22Rv1 (cell line): ENCODE data around the gene PALM.

Experiments used
- H3K27ac ChIP-seq: fragments of 450-650 bp; 2 replicates; pipeline ENCODE4 v1.5.1; 2017
- ZFX ChIP-seq: fragments of 450-650 bp; IDR thresholded peaks from 2 replicates; pipeline ENCODE4 v1.6.1; 2017; ENCODE audit warnings: antibody characterized with exemption, borderline replicate concordance
- TF ChIP-seq, protein P1 (sequence below): fragments of 450-650 bp; IDR thresholded peaks from 2 replicates; pipeline ENCODE4 v1.5.1; 2017; ENCODE audit warnings: mild to moderate bottlenecking

PALM gene

DNA sequence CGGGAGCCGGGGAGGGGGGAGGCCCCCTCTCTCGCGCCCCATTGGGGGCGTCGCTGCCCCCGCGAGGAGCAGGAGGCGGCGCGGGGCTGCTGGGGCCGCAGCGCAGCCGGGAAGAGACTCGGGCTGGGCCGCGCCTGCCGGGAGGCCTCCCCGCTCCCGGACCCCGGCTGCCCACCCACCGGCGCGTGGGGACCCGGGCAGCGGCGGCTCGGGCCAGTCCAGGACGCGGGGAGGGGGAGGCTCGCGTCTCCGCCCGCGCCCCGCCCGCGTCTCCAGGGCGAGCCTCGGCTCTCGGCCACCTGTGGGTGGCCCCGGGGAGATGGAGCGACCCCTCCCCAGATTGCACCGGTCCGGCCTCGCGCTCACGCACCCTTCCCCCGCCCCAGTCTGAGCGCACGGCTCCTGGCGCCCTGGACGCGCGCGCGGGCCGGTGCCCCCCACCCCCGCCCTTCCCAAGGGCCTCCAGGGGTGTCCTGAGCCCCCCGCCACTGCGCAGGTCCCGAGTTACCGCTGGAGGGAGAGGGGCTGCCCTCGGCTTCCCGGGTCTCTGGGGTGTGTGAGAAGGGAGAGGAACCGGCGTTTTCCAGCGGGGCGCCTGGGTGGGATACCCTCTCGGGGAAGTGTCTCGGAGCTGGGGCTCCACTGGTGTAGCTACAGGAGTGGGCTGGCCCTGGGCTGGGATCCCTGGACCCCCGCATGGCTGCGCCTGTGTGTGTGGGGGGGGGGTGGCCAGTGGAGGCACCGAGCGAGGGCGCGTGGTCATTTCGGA is 645 bp downstream of the PALM start:
- no peak overlapping the region for H3K27ac ChIP-seq
- no peak for TF ChIP-seq ZFX
- TF ChIP-seq, protein P1, sequence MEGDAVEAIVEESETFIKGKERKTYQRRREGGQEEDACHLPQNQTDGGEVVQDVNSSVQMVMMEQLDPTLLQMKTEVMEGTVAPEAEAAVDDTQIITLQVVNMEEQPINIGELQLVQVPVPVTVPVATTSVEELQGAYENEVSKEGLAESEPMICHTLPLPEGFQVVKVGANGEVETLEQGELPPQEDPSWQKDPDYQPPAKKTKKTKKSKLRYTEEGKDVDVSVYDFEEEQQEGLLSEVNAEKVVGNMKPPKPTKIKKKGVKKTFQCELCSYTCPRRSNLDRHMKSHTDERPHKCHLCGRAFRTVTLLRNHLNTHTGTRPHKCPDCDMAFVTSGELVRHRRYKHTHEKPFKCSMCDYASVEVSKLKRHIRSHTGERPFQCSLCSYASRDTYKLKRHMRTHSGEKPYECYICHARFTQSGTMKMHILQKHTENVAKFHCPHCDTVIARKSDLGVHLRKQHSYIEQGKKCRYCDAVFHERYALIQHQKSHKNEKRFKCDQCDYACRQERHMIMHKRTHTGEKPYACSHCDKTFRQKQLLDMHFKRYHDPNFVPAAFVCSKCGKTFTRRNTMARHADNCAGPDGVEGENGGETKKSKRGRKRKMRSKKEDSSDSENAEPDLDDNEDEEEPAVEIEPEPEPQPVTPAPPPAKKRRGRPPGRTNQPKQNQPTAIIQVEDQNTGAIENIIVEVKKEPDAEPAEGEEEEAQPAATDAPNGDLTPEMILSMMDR, result no peak

DNA sequence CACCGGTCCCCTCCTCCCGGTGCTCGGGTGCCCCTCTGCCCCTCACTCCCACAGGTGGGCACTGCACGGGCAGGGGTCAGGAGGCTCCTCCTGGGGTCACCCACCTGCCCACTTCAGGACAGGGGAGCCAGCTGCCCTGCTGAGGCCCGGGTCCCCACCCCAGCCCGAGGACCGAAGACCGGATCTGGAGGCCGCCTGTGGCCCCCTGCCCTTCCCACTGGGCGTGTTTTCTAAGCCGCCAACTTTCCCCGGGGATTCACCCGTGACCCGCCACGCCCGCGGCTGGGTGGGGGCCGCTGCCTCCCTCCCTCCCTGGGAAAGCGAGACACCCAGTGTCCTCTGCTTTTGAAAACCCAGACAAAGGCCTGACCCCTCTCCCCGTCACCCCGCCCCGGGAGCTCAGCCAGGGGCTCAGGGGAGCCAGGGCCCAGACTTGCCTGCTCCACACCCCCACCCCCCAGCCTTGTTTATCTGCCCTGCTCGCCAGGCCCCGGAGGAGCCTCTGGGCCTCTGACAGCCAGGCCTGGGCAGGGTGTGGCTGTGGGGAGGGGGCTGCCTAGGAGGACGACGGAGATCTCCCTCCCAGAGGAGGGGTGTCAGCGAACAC is 1.3 kb downstream of the PALM start:
- H3K27ac ChIP-seq, result no peak overlapping the region
- no peak for TF ChIP-seq ZFX
- TF ChIP-seq, protein P1, result no peak

DNA sequence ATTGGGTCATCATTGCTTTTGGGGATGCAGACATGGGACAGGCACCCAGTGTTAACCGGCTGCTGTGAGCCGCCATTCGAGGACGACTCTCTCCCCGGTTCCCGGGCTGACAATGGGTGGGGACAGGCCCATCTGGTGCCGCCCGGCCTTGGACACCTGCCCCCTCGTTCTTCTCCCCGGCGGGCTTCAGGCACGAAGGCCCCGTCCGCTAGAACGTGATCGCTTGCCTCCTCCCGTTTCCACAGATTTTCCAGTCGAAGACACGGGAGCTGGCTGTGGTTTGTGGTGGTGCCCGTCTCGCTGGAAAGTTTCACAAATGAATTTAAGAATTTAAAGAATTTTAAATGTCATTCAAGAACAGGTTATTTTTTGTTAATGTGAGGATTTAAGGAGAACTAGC is 2.0 kb downstream of the PALM start:
- no peak overlapping the region for H3K27ac ChIP-seq

DNA sequence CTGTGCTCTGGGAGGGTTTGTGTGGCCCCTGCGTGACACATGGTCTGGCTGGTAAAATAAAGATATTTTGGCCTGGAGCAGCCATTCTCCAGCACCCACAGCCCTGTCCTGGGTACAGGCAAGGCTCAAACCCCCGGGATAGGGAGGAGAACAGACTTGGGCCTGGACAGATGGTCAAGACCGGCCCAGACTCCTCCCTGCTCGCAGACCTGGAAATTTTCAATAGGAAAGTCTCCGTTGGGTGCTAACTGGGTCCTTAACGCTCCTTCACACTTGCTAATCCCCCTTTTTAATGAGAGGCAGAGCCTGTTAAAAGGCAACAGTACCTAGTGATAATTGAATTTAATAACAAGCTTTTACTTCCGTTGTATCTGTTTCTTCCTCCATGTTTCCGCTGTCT is 2.5 kb downstream of the PALM start:
- H3K27ac ChIP-seq, result no peak overlapping the region
- TF ChIP-seq, protein P1, result no peak
- no peak for TF ChIP-seq ZFX

More for the DNA sequence above, 2.0 kb downstream of the PALM start:
- no peak for TF ChIP-seq ZFX
- TF ChIP-seq, protein P1, result no peak

DNA sequence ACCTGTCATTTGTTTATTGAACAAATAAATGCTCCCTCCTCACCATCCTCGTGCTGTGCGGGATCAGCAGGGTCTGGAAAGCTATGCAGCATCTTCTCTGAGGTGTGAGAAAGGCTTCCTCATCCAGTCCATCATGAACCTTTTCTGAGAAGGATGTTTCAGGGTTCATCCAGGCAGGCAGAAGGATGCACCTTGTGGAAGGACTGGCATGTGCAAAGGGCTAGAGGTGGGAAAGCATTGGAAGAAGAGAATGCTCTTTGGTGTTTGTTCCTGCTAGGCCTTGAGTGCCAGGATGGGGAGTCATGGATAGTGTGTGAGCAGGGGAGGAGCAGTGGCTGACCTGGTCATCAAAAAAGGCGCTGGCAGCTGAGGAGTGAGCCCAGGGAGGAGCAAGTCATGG is 6.6 kb downstream of the PALM start:
- no peak overlapping the region for H3K27ac ChIP-seq
- TF ChIP-seq, protein P1, result no peak
- no peak for TF ChIP-seq ZFX

DNA sequence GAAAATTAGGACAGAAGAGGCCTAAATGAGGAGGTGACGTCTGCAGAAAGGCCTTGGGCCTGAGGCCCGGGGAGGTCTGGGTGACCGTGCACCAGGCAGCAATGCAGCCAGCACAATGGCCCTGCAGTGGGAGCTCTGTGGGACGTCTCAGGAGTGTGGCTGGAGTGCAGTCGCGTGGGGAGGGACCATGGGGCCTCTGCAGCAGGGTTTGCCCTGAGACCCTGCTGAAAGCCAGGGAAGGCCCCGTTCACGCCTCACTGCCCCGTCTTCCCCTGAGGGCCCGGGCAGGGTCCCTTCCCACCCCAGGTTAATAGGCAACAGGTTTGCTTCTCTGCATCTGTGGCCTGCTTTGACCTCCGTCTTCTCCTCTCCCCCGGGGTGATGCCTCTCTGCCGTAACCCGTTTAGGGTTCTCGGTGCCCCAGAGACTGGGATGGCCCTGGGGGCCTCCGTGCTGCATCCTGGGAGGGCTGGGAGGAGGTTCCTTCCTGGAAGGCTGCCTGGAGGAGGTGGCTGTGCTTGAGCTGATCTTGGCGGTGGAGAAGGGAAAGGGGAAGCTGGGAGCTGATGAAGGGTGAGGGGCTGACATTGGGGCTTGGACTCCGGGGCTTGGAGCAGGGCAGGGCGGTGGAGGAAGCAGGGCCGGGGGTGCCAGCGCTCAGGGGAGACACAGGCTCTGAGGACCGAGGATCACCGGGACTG is 9.7 kb downstream of the PALM start:
- TF ChIP-seq ZFX, result no peak
- TF ChIP-seq, protein P1, result no peak
- no peak overlapping the region for H3K27ac ChIP-seq
